DMS53 treated with DMSO at 0.1 percent for 48 hours (cell line): ENCODE data around the gene EXOC1L.
"Not testable (repeated sequence)": the region's sequence is repeated elsewhere in the genome, so short reads cannot be mapped to it uniquely, and the experiment has no call there.

Source experiments
- DNase-seq: peaks from one replicate; lab custom pipeline; 2025; ENCODE audit not compliant: unreplicated experiment; lab: John Stamatoyannopoulos, UW

EXOC1L gene

GRCh38 chr4:55837903-55838302 lies 18.3 kb downstream of the EXOC1L start:
- DNase-seq, result no peak

DNA sequence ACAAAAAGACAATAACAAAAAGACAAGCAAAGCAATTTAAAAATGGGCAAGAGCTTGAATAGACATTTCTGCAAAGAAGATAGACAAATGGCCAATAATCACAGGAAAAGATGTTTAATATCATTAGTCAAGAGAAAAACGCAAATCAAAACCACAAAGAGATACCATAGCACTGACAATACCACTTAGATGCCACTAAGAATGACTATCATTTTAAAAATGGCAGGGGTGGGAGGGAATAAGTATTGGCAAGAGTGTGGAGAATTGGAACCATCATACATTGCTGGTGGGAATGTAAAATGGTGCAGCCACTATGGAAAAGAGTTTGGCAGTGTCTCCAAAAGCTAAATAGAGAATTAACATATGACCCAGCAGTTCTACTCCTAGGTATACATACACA lies 18.8 kb downstream of the EXOC1L start:
- DNase-seq, result no peak

DNA sequence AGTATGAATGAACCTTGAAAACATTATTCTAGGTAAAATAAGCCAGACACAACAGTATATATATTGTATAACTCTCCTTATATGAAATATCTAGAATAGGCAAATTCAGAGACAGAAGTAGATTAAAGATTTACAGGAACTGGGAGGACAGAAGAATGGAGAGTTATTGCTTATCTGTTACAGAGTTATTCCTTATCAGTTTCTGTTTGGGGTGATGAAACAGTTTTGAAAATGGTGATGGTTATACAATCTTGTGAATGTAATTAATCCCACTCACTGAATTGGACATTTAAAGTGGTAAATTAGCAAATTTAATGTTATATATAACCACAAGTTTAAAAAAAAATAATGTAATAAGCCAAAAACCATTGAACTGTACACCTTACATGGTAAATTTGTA lies 19.4 kb downstream of the EXOC1L start:
- no peak for DNase-seq

DNA sequence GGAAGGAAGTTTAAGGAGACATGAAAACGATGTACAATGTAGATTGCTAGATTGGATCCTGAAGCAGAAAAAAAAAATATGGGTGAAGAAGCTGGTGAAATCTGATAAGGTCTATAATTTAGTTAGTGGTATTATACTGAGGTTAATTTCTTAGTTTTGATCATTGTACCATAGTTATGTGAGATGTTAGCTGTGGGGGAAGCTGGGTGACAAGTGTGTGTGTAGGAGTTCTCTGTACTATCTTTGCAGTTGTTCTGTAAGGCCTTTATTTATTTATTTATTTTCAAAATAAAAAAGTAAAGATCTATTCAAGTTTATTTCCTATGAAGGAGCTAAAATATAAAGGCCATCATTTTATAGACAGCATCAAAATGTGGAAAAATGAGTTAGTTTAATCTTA lies 21.4 kb downstream of the EXOC1L start:
- no peak for DNase-seq

DNA sequence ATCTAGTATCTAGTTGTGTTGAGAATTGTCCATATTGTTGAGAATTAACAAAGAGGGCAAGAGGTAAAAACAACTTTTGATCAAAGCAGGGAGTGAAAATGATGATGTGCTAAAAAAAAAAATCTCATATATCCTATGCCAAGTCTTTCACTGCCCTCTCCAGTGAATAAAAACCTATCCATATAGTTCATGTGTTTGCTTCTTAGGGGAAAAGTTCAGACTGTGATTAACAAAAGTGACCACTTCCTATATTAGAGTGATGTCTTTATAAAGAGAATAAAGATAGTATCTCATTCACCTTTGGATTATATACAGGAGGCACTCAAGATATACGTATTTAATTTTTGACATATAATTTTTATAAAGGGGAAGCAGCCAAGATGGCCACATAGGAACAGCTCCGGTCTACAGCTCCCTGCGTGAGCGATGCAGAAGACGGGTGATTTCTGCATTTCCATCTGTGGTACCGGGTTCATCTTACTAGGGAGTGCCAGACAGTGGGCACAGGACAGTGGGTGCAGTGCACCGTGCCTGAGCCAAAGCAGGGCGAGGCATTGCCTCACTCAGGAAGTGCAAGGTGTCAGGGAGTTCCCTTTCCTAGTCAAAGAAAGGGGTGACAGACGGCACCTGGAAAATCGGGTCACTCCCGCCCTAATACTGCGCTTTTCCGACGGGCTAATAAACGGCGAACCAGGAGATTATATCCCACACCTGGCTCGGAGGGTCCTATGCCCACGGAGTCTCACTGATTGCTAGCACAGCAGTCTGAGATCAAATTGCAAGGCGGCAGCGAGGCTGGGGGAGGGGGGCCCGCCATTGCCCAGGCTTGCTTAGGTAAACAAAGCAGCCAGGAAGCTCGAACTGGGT lies 22.0 kb downstream of the EXOC1L start:
- DNase-seq, result not testable (repeated sequence)

- DNase-seq, result not testable (repeated sequence)
These were observed 22.7 kb downstream of the EXOC1L start for GRCh38 chr4:55842312-55842711.

DNA sequence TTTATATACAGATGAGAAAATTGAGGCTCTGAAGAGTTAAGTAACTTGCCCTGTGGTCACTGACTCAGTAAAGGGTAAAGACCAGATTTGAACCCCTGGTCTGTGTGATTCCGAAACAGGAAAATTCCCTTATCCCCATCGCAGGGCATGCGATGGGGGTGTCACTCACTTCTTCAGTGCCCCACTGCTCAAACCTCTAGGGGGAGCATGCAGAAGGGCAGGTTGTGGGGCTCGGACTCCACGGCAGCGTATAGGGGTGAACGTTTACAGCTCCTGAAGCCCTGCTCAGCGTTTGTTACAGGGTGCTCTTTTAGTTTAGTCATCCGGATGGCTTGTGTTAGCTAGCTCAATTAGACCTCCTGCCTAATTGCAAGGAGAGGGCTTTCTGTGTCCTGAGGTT lies 30.1 kb downstream of the EXOC1L start:
- no peak for DNase-seq

GRCh38 chr4:55851885-55852284 lies 32.3 kb downstream of the EXOC1L start:
- DNase-seq, result no peak

DNA sequence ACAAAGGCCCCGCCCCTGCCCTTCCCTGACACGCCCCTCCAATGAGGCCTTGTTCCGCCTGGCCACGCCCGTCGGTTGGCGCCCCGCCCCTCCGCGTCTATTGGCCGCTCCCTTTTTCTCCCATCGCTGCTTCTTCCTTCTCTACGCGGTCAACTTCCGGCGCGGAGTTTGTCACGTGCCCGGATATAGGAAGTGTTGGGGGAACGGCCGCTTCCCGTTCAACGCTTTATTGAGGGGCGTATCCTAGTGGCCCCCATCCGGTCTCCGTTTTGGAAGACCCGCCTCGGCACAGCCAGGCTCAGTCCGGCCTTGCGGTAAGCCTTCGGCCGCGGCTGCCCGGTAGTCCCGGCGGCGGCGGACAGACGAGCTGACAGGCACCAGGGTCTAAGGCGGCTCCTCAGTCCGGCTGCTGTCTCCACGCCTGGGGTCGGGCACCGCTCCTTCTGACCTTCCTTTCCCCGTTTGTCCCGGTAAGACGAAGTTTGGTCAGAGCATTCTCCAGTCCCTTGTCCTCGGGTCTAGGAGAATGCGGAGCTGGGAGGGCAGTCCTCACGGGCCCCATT lies 34.0 kb downstream of the EXOC1L start, which contains the start of gene EXOC1:
TSS of gene EXOC1 (plus strand) at position 165 of the 563 bp plus-strand sequence. CDS start 4,676 bp downstream, outside the sequence.
- DNase-seq, result peak; percentile 84

DNA sequence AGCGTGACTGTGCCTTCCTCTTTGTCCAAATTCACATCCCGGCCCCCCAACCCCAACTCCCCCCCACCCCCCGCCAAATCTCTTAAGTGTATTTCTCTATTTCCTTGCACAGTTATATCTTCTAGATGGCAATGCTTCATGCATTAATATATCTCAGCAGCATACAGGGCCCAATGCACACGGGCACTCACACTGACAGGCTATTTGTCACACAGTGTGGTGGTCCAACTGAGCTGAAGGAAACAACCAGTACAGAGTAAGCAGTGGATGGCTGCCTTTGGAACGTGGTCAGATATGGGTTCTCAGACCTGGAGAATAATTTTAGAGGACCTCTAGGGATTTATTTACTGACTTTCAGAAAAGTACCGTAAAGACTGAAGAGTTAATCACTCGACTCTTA lies 34.5 kb downstream of the EXOC1L start:
- DNase-seq, result no peak

DNA sequence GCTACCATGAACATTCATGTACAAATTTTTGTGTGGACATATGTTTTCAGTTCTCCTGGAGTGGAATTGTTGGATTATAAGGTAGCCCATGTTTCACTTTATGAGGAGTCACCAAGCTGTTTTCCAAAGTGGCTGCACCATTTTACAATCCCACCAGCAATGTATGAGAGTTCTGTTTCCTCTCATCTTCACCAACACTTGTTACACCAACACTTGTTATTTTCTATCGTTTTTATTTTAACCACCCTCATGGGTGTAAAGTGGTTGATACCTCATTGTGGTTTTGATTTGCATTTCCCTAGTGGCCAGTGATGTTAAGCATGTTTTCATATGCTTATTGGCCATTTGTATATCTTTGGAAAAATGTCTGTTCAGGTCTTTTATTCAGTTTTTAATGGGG lies 38.0 kb downstream of the EXOC1L start:
- DNase-seq, result no peak

- no peak for DNase-seq
These were observed 40.1 kb downstream of the EXOC1L start for GRCh38 chr4:55859711-55860110.

GRCh38 chr4:55864577-55865223 lies 45.1 kb downstream of the EXOC1L start:
- DNase-seq, result no peak

DNA sequence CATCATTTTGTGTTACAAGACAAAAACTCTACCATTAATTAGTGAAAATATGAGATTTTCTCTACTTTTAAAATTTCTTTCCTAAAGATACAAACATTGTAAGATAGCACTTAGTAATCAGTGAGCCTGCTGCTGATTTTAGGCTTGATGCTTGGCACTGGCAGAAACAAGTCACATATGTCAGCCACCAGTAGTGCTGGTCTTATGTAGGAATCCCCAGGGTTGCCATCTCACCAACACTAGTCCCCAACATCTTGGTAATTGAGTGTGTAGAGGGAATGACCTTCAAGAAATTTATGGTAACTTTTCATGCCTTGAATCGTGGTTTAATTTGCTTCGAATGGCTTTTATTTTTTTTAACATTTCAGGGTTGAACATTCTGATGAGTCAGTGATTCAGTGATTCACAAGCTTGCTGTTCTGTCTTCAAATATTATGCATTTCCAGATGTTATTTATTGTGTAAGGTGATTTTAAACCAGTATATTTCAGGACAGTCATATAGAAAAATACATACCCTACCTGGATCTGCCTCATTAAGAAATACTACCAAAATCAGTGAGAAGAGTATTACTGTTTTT lies 45.7 kb downstream of the EXOC1L start:
- no peak for DNase-seq

DNA sequence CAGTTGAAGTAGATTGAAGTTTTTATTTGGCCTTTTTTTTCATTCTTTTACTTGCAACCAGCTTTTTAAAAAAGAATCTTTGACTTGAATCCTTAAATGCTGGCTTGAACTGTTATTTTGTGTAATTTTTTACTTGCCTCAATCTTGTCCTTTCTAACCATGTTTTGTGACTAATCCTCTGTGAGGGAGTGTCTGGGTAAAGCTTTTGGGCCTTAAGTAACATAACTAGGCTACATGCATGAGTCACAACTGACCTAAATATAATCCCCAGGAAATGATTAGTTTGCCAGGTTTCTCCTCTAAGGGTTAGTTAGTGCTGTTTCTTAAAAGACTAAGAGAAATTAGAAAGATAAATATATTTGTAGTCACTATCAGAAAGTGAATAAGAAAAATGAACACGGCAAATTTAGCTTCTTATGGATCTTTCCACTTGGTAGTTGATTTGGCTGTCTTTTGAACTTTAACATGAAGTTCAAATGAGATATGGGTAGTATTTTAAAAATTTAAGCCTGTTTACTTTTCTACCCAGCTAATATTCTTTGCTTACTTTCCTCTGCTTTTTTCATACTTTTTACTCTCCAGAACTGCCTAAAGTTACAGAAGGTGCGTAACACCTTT lies 46.8 kb downstream of the EXOC1L start:
- peak; percentile 13 for DNase-seq

DNA sequence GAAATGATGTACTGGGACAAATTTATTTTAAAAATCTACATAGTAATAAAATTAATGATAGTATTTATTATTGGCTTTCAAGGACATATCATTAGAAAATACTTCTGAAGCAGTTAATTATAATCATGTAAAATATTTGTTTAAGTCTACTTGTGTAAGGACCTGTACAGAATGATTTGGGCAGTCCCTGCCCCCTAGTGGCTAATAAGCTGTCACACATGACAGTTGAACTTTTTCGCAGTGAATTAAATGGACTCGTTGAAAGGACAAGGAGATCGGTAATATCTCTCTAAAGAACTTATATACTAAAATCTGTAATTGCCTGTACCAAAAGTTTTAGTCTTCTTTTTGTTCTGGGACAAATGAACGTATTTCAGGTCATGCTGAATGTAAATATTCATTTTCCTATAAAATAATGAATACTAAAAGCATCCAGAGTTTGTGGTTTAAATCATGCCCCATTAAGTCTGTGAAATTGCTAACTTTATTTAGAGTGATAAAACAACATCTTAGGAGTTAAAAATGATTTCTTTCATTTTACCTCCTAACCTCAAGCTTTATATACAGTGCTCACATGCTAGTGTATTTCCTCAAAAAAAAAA lies 47.5 kb downstream of the EXOC1L start:
- DNase-seq, result peak; percentile 34

GRCh38 chr4:55868581-55869090 lies 49.0 kb downstream of the EXOC1L start:
- DNase-seq, result no peak

DNA sequence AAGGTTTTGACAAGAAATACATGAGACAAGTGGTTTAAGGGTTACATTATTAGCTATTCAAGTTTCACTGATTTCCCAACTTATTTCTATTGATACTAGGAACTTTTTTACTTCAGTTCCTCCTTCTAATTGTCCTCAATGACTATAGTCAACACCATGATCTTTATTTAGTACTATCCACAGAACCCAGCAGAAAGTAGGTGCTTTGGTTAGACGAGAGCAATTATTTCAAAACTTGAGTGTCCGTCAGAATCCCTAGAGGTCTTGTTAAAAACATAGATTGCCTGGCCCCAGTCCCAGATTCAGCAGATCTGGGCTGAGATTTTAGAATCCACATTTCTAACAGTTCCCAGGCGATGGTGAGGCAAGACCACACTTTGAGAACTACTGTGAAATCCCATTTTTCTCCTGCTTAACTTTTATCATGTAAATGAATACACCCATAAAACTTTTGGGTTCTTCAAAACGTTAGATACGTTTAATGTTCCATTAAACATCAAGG lies 51.8 kb downstream of the EXOC1L start:
- DNase-seq, result no peak

DNA sequence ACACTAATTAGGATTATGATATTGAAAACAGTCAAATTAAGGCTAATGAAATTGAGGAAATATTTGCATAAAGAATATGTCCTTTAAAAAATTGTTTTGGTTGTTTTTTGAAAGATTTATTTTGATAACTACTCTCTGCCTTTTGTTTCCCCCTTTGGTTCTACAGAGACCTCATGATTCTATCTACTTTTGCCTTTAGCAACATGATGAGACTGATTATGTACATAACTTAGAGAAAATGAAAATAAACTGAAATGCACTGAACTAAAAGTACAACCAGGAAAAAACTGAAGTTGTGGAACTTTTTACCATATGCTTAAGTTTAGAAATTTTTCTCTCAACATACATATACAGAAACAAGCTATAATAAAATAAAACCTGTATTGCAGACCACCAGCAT lies 55.2 kb downstream of the EXOC1L start:
- DNase-seq, result no peak

DNA sequence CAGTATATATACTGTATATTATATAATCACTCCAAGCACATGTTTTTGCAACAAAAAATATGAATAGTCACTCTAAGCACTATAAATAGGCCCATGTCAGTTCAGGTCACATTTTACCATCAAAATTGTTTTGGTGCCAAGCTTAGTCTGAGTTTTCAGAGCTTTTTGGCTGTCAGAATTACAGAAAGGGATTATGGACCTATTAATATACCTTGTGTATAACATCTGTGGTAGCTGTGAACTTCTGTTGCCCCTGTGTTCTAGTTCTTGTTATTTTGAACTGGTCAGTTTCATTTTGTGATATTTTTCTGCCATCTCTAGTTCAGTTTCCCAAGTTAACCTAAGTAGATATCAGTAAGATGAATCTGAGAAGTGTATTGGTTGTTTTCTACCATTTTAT lies 56.8 kb downstream of the EXOC1L start:
- no peak for DNase-seq
